ENCODE measurements around the gene RSRC2.
"Not testable (repeated sequence)": the region's sequence is repeated elsewhere in the genome, so short reads cannot be mapped to it uniquely, and the experiment has no call there.

- not testable (repeated sequence) for TF ChIP-seq ZFP3 (CRISPR knock-in tag; IDR thresholded peaks at IDR 0.05); TOX (CRISPR knock-in tag; IDR thresholded peaks at IDR 0.05; ENCODE audit: borderline replicate concordance); CSDC2 (CRISPR knock-in tag; IDR thresholded peaks at IDR 0.05); TSHZ2 (CRISPR knock-in tag; IDR thresholded peaks at IDR 0.05); ESRRG (CRISPR knock-in tag; IDR thresholded peaks at IDR 0.05); ZNF565 (CRISPR knock-in tag; conservative IDR thresholded peaks at IDR 0.05; ENCODE audit: low read depth)
- TF ChIP-seq, protein P1, sequence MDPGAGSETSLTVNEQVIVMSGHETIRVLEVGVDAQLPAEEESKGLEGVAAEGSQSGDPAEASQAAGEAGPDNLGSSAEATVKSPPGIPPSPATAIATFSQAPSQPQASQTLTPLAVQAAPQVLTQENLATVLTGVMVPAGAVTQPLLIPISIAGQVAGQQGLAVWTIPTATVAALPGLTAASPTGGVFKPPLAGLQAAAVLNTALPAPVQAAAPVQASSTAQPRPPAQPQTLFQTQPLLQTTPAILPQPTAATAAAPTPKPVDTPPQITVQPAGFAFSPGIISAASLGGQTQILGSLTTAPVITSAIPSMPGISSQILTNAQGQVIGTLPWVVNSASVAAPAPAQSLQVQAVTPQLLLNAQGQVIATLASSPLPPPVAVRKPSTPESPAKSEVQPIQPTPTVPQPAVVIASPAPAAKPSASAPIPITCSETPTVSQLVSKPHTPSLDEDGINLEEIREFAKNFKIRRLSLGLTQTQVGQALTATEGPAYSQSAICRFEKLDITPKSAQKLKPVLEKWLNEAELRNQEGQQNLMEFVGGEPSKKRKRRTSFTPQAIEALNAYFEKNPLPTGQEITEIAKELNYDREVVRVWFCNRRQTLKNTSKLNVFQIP (CRISPR knock-in tag; IDR thresholded peaks at IDR 0.05; ENCODE audit: borderline replicate concordance, low read depth), result not testable (repeated sequence)
Measured at GRCh38 chr12:122470576-122470975, 56.2 kb downstream of the RSRC2 start.
